ENCODE data around the gene TYSND1. TPM values are rescaled to one million over a fixed set of nuclear protein-coding genes. Genes with fewer than 3 reads are reported as not detected.

TYSND1 gene, protein sequence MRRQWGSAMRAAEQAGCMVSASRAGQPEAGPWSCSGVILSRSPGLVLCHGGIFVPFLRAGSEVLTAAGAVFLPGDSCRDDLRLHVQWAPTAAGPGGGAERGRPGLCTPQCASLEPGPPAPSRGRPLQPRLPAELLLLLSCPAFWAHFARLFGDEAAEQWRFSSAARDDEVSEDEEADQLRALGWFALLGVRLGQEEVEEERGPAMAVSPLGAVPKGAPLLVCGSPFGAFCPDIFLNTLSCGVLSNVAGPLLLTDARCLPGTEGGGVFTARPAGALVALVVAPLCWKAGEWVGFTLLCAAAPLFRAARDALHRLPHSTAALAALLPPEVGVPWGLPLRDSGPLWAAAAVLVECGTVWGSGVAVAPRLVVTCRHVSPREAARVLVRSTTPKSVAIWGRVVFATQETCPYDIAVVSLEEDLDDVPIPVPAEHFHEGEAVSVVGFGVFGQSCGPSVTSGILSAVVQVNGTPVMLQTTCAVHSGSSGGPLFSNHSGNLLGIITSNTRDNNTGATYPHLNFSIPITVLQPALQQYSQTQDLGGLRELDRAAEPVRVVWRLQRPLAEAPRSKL
- total RNA-seq (10 to 100 TPM; 29.3 to 31.4 TPM), polyA plus RNA-seq (10 to 100 TPM; 16.4 to 21.9 TPM)

DNA sequence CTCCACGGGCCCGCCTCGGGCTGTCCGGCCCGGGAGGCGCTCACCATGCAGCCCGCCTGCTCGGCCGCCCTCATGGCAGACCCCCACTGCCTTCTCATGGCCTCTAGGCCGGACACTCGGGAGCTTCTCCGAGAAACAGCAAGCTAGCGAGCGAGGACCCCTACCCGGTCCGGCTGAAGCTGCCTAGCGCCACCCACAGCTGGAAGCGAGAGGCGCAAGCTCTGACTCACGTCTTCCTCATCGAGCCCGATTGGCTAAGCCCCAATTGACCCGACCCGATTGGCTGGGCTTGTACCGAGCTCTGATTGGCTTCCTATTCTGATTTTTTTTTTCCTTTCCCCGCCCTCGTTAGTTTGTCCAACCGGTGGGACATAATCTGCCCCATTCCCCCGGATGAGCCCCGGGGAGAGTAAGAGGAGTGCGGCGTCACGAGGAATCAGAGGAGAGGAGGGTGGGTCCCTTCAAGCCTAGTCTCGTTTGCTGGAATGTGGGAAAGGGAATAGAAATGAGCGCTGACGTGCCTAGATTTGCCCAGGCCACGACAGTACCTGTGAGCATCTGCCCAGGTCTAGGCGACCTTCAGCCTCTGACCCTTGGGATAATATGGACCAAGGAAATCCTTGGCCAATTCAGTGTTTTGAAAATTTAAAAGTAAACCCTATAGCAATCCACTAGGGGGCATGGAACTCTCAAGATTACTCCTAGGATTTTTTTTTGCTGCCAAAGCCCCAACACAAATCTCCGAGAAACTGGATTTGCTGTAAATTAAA is at the start of gene TYSND1:
Gene TYSND1 (minus strand): TSS at position 212 of the 770 bp plus-strand sequence. CDS start 114 bp downstream, at position 98.
- ChIA-PET POLR2A (ENCODE audit: partially characterized antibody) (interaction anchor here (0.6 to 5.3 kb wide), 20 partner anchors 8 to 258 kb away, joined by 3 to 119 read pairs (median 6); partner anchors contain the start of genes EIF4EBP2, PPA1 and SAR1A), CTCF (ENCODE audit: partially characterized antibody) (interaction anchor here (0.6 to 7.9 kb wide), 48 partner anchors 9 to 456 kb away, joined by 3 to 153 read pairs (median 7); partner anchors contain the start of genes EIF4EBP2, PPA1, PRF1 and SAR1A)
- peak within 1 kb of the TSS; percentile 78 for H3K27ac ChIP-seq (ENCODE audit: low read depth, low read length)
- Mint-ChIP-seq H3K4me3 (peak within 1 kb of the TSS; percentile 90 to 93 (median 91)), H3K27ac (peak within 1 kb of the TSS; percentile 92 to 99 (median 98)), H3K4me1 (peaks cover 13 to 41% (median 32%) of the 10 kb centered on the region in 4 donors), H3K27me3 (no peaks in the 10 kb centered on the region), H3K9me3 (no peaks in the 10 kb centered on the region), H3K36me3 (peaks cover 14 to 31% of the 10 kb centered on the region in 2 donors)
- peaks cover 19% of the 10 kb centered on the region for H3K36me3 ChIP-seq (ENCODE audit: insufficient read depth, low read length)
- DNase-seq: peak; percentile 90 to 96 (median 91)
- no peaks in the 10 kb centered on the region for H3K9me3 ChIP-seq (ENCODE audit: control insufficient read depth in 1 of 2, low read length in 2 of 2)
- H3K4me1 ChIP-seq (ENCODE audit: insufficient read depth, low read length): peaks cover 33% of the 10 kb centered on the region
- peak within 1 kb of the TSS; percentile 50 to 87 for H3K4me3 ChIP-seq (ENCODE audit: low read length in 2 of 2)
- intact Hi-C loops (cut with micrococcal nuclease): loop anchor here (1.0 kb wide), 8 partner anchors 24 to 258 kb away; partner anchors contain the start of genes EIF4EBP2, PPA1 and SAR1A
- H3K27me3 ChIP-seq (ENCODE audit: insufficient read depth, low read length): no peaks in the 10 kb centered on the region

DNA sequence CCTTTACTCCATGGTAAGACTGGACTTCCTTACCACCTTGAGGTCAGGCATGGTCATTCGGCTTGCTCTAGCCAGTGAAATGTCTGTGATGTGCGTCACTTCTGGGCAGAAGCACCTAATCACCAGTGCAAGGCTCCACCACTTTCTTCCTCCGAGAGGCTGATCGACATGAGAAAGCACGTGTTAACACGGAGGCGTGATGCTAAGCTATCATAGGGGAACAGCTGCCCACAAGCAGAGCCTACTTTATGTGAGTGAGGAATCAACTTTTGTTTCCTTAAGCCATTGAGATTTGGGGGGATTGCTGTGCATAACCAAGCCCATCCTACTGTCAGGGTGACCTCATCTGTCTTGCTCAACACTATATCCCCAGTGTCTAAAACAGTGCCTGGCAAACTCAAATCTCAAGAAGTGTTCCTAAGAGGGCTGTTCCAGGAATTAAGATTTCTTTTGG is 46.9 kb upstream of the TYSND1 start:
- DNase-seq: no peak
- Mint-ChIP-seq H3K36me3 (peaks cover 2 to 3% of the 10 kb centered on the region in 2 donors), H3K4me1 (peaks cover 2 to 12% (median 9%) of the 10 kb centered on the region in 4 donors), H3K27me3 (no peaks in the 10 kb centered on the region), H3K4me3 (no peak overlapping the region), H3K9me3 (no peaks in the 10 kb centered on the region), H3K27ac (no peak overlapping the region)
- CTCF ChIA-PET (ENCODE audit: partially characterized antibody): interaction anchor here (0.8 to 1.8 kb wide), 5 partner anchors 28 to 171 kb away, joined by 3 to 7 read pairs (median 4); partner anchors contain the start of gene TYSND1
- Histone ChIP-seq H3K27ac (ENCODE audit: low read depth, low read length) (no peak overlapping the region), H3K36me3 (ENCODE audit: insufficient read depth, low read length) (no peaks in the 10 kb centered on the region), H3K4me1 (ENCODE audit: insufficient read depth, low read length) (peaks cover 10% of the 10 kb centered on the region), H3K27me3 (ENCODE audit: insufficient read depth, low read length) (no peaks in the 10 kb centered on the region), H3K4me3 (ENCODE audit: low read length in 2 of 2) (no peak overlapping the region), H3K9me3 (ENCODE audit: control insufficient read depth in 1 of 2, low read length in 2 of 2) (no peaks in the 10 kb centered on the region)
- POLR2A ChIA-PET (ENCODE audit: partially characterized antibody): interaction anchor here (1.7 kb wide), 1 partner anchor 19 kb away, joined by 4 read pairs; no protein-coding TSS in a partner anchor
- intact Hi-C loops (cut with micrococcal nuclease): no loop called here

GRCh38 chr10:70192326-70192968 is 45.9 kb upstream of the TYSND1 start:
- H3K27ac ChIP-seq (ENCODE audit: low read depth, low read length): no peak overlapping the region
- H3K4me1 Mint-ChIP-seq: peaks cover 0 to 7% (median 5%) of the 10 kb centered on the region in 4 donors
- H3K9me3 Mint-ChIP-seq: no peaks in the 10 kb centered on the region
- DNase-seq: no peak
- no peaks in the 10 kb centered on the region for H3K36me3 Mint-ChIP-seq
- H3K36me3 ChIP-seq (ENCODE audit: insufficient read depth, low read length): no peaks in the 10 kb centered on the region
- H3K4me3 Mint-ChIP-seq: no peak overlapping the region
- POLR2A ChIA-PET (ENCODE audit: partially characterized antibody): interaction anchor here (1.7 kb wide), 1 partner anchor 18 kb away, joined by 4 read pairs; no protein-coding TSS in a partner anchor
- peaks cover 6% of the 10 kb centered on the region for H3K4me1 ChIP-seq (ENCODE audit: insufficient read depth, low read length)
- intact Hi-C loops (cut with micrococcal nuclease): no loop called here
- CTCF ChIA-PET (ENCODE audit: partially characterized antibody): interaction anchor here (0.8 to 1.8 kb wide), 3 partner anchors 29 to 46 kb away, joined by 4 to 7 read pairs (median 7); partner anchors contain the start of gene TYSND1
- no peaks in the 10 kb centered on the region for H3K27me3 Mint-ChIP-seq
- no peaks in the 10 kb centered on the region for H3K27me3 ChIP-seq (ENCODE audit: insufficient read depth, low read length)
- no peak overlapping the region for H3K4me3 ChIP-seq (ENCODE audit: low read length in 2 of 2)
- no peaks in the 10 kb centered on the region for H3K9me3 ChIP-seq (ENCODE audit: control insufficient read depth in 1 of 2, low read length in 2 of 2)
- H3K27ac Mint-ChIP-seq: no peak overlapping the region

DNA sequence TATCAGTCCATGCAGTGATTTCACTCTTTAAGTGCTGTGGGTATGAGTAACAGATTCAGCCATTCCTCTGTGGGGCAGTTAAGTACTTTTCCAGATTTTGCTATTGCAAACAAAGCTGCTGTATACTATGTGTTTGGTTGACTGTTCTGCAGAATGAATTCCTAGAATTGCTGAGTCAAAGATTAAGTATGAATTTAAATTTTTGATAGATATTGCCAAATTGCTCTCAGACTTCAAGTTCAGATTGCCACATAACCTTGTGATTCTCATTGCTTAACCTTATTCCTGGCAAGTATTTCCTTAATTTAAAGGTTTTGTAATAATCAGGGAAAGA is 45.4 kb upstream of the TYSND1 start:
- ChIA-PET POLR2A (ENCODE audit: partially characterized antibody) (no interaction called here), CTCF (ENCODE audit: partially characterized antibody) (interaction anchor here (1.4 kb wide), 1 partner anchor 46 kb away, joined by 7 read pairs; the partner anchor contains the start of gene TYSND1)
- Mint-ChIP-seq H3K36me3 (no peaks in the 10 kb centered on the region), H3K27ac (no peak overlapping the region), H3K4me1 (peaks cover 0 to 2% (median under 1%) of the 10 kb centered on the region in 4 donors), H3K27me3 (no peaks in the 10 kb centered on the region), H3K4me3 (no peak overlapping the region), H3K9me3 (no peaks in the 10 kb centered on the region)
- H3K27ac ChIP-seq (ENCODE audit: low read depth, low read length): no peak overlapping the region
- no peaks in the 10 kb centered on the region for H3K9me3 ChIP-seq (ENCODE audit: control insufficient read depth in 1 of 2, low read length in 2 of 2)
- peaks cover under 1% of the 10 kb centered on the region for H3K4me1 ChIP-seq (ENCODE audit: insufficient read depth, low read length)
- no peak overlapping the region for H3K4me3 ChIP-seq (ENCODE audit: low read length in 2 of 2)
- H3K27me3 ChIP-seq (ENCODE audit: insufficient read depth, low read length): no peaks in the 10 kb centered on the region
- no peaks in the 10 kb centered on the region for H3K36me3 ChIP-seq (ENCODE audit: insufficient read depth, low read length)
- intact Hi-C loops (cut with micrococcal nuclease): no loop called here
- DNase-seq: no peak

- ChIA-PET CTCF (ENCODE audit: partially characterized antibody) (interaction anchor here (0.7 to 1.4 kb wide), 3 partner anchors 32 to 172 kb away, joined by 3 to 7 read pairs (median 3); partner anchors contain the start of gene TYSND1), POLR2A (ENCODE audit: partially characterized antibody) (no interaction called here)
- Mint-ChIP-seq H3K27me3 (no peaks in the 10 kb centered on the region), H3K4me3 (no peak overlapping the region), H3K36me3 (no peaks in the 10 kb centered on the region), H3K27ac (peak overlapping the region in 1 of 7 donors; percentile 62), H3K4me1 (no peaks in the 10 kb centered on the region), H3K9me3 (no peaks in the 10 kb centered on the region)
- H3K27ac ChIP-seq (ENCODE audit: low read depth, low read length): no peak overlapping the region
- H3K4me1 ChIP-seq (ENCODE audit: insufficient read depth, low read length): no peaks in the 10 kb centered on the region
- no peaks in the 10 kb centered on the region for H3K27me3 ChIP-seq (ENCODE audit: insufficient read depth, low read length)
- H3K4me3 ChIP-seq (ENCODE audit: low read length in 2 of 2): no peak overlapping the region
- H3K36me3 ChIP-seq (ENCODE audit: insufficient read depth, low read length): no peaks in the 10 kb centered on the region
- H3K9me3 ChIP-seq (ENCODE audit: control insufficient read depth in 1 of 2, low read length in 2 of 2): no peaks in the 10 kb centered on the region
- no peak for DNase-seq
- intact Hi-C loops (cut with micrococcal nuclease): no loop called here
Observed at GRCh38 chr10:70191161-70191971, 44.9 kb upstream of the TYSND1 start.

GRCh38 chr10:70190581-70190980 is 44.1 kb upstream of the TYSND1 start:
- no peak for DNase-seq
- POLR2A ChIA-PET (ENCODE audit: partially characterized antibody): no interaction called here
- Histone ChIP-seq H3K4me3 (ENCODE audit: low read length in 2 of 2) (no peak overlapping the region), H3K27ac (ENCODE audit: low read depth, low read length) (no peak overlapping the region), H3K9me3 (ENCODE audit: control insufficient read depth in 1 of 2, low read length in 2 of 2) (no peaks in the 10 kb centered on the region), H3K4me1 (ENCODE audit: insufficient read depth, low read length) (no peaks in the 10 kb centered on the region), H3K36me3 (ENCODE audit: insufficient read depth, low read length) (no peaks in the 10 kb centered on the region), H3K27me3 (ENCODE audit: insufficient read depth, low read length) (no peaks in the 10 kb centered on the region)
- Mint-ChIP-seq H3K36me3 (no peaks in the 10 kb centered on the region), H3K27ac (no peak overlapping the region), H3K9me3 (no peaks in the 10 kb centered on the region), H3K4me1 (no peaks in the 10 kb centered on the region), H3K4me3 (no peak overlapping the region), H3K27me3 (peaks cover 0 to 1% of the 10 kb centered on the region in 2 donors)
- CTCF ChIA-PET (ENCODE audit: partially characterized antibody): interaction anchor here (1.2 kb wide), 1 partner anchor 173 kb away, joined by 3 read pairs; no protein-coding TSS in a partner anchor
- intact Hi-C loops (cut with micrococcal nuclease): no loop called here
